Measurements from ENCODE around the gene MGAT4A.

- no peak for TF ChIP-seq POLR2AphosphoS5 (IDR thresholded peaks at IDR 0.05; ENCODE audit: low read depth, low read length)
- TF ChIP-seq POLR2A (IDR thresholded peaks at IDR 0.05; ENCODE audit: low read depth, low read length) = no peak
These were observed 3.2 kb upstream of the MGAT4A start for GRCh38 chr2:98734162-98734561.

All from GM12891 (cell line).